WTC11 (cell line): Measurements from ENCODE around the gene ZMYND11.

Experiments used
- CTCF ChIP-seq: fragments of 200-600 bp; IDR thresholded peaks from 2 replicates; pipeline ENCODE4 v1.8.0; 2022; ENCODE audit warnings: antibody characterized with exemption
- NR1H2 ChIP-seq: sonication (generic); formaldehyde crosslinking; IDR thresholded peaks from 2 replicates; pipeline ENCODE4 v1.9.0; 2021; ENCODE audit warnings: mild to moderate bottlenecking, moderate library complexity, missing genetic modification reagents
- NR2C2 ChIP-seq: sonication (generic); formaldehyde crosslinking; IDR thresholded peaks from 2 replicates; pipeline ENCODE4 v1.8.0; 2022; ENCODE audit warnings: mild to moderate bottlenecking, missing genetic modification reagents
- NR3C1 ChIP-seq: sonication (generic); formaldehyde crosslinking; conservative IDR thresholded peaks from 2 replicates; pipeline ENCODE4 v1.8.1; 2023; ENCODE audit warnings: low read depth, mild to moderate bottlenecking, missing genetic modification reagents
- PREB ChIP-seq: sonication (generic); formaldehyde crosslinking; IDR thresholded peaks from 2 replicates; pipeline ENCODE4 v1.8.1; 2022; ENCODE audit warnings: mild to moderate bottlenecking, missing genetic modification reagents, moderate library complexity, borderline replicate concordance
- ZBTB43 ChIP-seq: sonication (generic); formaldehyde crosslinking; IDR thresholded peaks from 2 replicates; pipeline ENCODE4 v1.8.1; 2023; ENCODE audit warnings: mild to moderate bottlenecking, missing genetic modification reagents
- ZNF121 ChIP-seq: sonication (generic); formaldehyde crosslinking; IDR thresholded peaks from 2 replicates; pipeline ENCODE4 v1.8.0; 2023; ENCODE audit warnings: missing genetic modification reagents
- ZNF416 ChIP-seq: fragments of 250-450 bp; sonication (Bioruptor Pico); IDR thresholded peaks from 2 replicates; pipeline ENCODE4 v1.9.0; 2021; ENCODE audit warnings: mild to moderate bottlenecking, inconsistent platforms

- TF ChIP-seq CTCF (no peak), NR2C2 (CRISPR knock-in tag) (no peak), NR1H2 (CRISPR knock-in tag) (no peak), ZNF416 (CRISPR knock-in tag) (no peak), NR3C1 (CRISPR knock-in tag) (no peak), ZNF121 (CRISPR knock-in tag) (no peak), PREB (CRISPR knock-in tag) (no peak), ZBTB43 (CRISPR knock-in tag) (no peak)
These were observed 166.3 kb downstream of the ZMYND11 start for GRCh38 chr10:301536-301935.
